Vagina (tissue), 2 donors: ENCODE measurements around the gene PRSS1.

ENCODE experiments used
- CTCF ChIP-seq, 3 experiments: fragments of 450-650 bp in 2 of 3; fragments of 200-600 bp in 1 of 3; sonication (generic) in 1 of 3; IDR thresholded peaks; one replicate each; pipeline ENCODE4 v1.5.1; 2017 to 2019; ENCODE audit warnings: antibody characterized with exemption in 3 of 3, mild to moderate bottlenecking in 2 of 3, moderate library complexity in 2 of 3
- POLR2A ChIP-seq, 2 donors: fragments of 450-650 bp; IDR thresholded peaks; one replicate each; pipeline ENCODE4 v1.6.1; 2017; ENCODE audit warnings: antibody characterized with exemption in 2 of 2, mild to moderate bottlenecking in 2 of 2, moderate library complexity in 2 of 2
- POLR2AphosphoS5 ChIP-seq, 2 donors: sonication (generic); formaldehyde crosslinking; IDR thresholded peaks; one replicate each; pipeline ENCODE4 v1.9.0; 2017; ENCODE audit warnings: antibody characterized with exemption in 2 of 2, mild to moderate bottlenecking in 2 of 2, low read depth in 1 of 2; ENCODE audit not compliant: insufficient read depth in 1 of 2

- no peak for TF ChIP-seq CTCF (IDR thresholded peaks at IDR 0.05)
- TF ChIP-seq POLR2A (IDR thresholded peaks at IDR 0.05): no peak
- no peak for TF ChIP-seq POLR2AphosphoS5 (IDR thresholded peaks at IDR 0.05; ENCODE audit: insufficient read depth in 1 of 2, low read depth in 1 of 2)
Measured at GRCh38 chr7:142792593-142792992, 43.3 kb downstream of the PRSS1 start.
